GM21423 (cell line): ENCODE data around the gene CNGA1.
"Not testable (repeated sequence)": the region's sequence is repeated elsewhere in the genome, so short reads cannot be mapped to it uniquely, and the experiment has no call there.

Source experiments
- ATAC-seq: cut with Tn5 transposase; IDR thresholded peaks from one replicate; pipeline ENCODE4 v1.9.1; 2021; ENCODE audit warnings: mild to moderate bottlenecking, moderate library complexity; ENCODE audit not compliant: unreplicated experiment

CNGA1 gene

GRCh38 chr4:47972721-47973120, 43.8 kb downstream of the CNGA1 start:
- no peak for ATAC-seq

GRCh38 chr4:47972181-47972580, 44.3 kb downstream of the CNGA1 start:
- ATAC-seq, result peak; percentile 74

DNA sequence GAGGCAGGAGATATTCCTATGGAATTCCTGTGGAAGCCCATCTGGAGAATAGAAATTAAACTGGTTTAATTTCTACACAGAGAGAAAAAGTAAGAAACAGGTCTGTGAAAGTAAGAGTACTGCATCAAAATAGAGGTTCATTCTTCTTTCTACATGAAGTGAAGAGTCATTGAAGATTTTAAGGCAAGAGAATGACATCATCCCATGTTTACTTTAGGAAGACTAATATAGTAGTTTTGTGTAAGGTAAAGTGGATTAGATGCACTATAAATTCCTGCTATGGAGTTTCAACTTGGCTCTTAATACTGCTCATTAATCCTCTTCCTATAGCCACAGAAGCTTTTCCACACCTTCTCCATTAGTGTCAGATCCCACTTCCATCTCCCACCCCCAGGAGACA, 47.6 kb downstream of the CNGA1 start:
- no peak for ATAC-seq

- ATAC-seq, result no peak
These were observed 61.8 kb downstream of the CNGA1 start for GRCh38 chr4:47954677-47955076.

- ATAC-seq, result no peak
These were observed 62.2 kb downstream of the CNGA1 start for GRCh38 chr4:47954245-47954644.

DNA sequence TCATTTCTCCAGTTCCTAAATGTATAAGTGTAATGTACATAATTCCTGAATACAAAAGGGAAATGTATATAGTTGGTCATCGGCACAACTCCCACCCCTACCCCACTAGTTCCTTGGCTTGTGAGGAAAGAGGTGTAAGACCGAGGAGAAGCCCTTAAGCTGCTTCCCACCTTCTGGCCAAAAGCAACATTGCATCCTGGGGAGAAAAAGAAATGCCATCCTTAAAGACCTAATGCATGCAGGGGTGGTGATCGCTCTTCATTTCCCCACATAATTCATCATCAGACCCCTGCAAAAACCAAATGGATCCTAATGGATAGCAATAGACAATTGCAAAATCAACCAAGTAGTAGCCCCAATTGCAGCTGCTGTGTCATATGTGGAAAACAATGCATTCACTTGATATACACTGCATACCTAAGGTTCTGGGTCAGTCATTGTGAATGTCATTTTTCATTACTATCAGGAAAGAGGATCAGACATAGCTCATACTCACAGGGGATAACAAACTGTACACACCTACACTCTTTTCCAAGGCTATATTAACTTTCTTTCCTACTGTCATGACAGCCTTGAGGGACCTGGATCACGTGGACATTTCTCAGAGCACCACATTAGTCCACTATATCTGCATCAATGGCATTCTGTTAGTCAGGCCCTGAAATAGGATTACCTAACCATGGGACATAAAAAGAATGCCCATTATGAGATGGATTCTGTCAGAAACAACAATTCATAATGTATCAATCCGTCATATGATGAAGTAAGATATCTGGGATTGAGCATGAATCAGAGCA, 70.4 kb downstream of the CNGA1 start:
- no peak for ATAC-seq

- ATAC-seq, result no peak
These were observed 74.2 kb downstream of the CNGA1 start for GRCh38 chr4:47942081-47942819.

DNA sequence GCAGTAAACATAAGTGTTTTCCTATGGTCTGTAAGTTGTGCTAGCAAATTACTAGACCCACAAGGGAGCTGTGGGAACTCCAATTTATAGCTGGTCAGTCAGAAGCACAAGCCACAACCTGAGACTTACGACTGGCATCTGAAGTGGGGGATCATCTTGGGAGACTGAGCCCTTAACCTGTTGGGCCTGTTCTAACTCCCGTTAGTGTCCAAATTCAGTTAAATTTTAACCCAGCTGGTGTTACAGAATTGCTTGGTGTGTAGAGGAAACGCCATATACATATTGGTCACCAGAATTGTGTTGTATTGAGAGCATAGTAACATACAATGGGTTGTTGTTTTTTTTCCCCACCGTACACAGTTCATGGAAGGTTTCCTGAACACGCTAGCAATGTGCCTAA, 77.0 kb downstream of the CNGA1 start:
- no peak for ATAC-seq

DNA sequence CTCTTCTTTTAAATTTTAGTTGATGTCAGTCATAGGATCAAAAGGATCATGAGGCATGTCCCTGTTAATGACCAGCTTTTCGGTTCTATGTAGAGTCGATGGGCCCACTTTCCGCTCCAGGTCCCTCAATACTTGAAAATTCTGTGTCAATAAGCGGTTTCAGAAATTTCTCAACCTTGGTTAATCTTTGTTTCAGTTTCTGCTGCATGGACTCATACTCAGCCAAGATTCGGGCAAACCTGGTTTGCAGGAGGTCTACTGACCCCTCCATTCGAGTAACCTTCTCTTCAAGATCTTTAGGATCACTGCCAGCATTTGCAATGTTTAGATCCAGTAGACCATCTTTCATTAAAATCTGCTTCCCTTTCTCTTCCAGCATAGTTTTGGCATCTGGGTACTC, 80.1 kb downstream of the CNGA1 start:
- no peak for ATAC-seq

GRCh38 chr4:47933840-47934239, 82.6 kb downstream of the CNGA1 start:
- peak; percentile 63 for ATAC-seq

DNA sequence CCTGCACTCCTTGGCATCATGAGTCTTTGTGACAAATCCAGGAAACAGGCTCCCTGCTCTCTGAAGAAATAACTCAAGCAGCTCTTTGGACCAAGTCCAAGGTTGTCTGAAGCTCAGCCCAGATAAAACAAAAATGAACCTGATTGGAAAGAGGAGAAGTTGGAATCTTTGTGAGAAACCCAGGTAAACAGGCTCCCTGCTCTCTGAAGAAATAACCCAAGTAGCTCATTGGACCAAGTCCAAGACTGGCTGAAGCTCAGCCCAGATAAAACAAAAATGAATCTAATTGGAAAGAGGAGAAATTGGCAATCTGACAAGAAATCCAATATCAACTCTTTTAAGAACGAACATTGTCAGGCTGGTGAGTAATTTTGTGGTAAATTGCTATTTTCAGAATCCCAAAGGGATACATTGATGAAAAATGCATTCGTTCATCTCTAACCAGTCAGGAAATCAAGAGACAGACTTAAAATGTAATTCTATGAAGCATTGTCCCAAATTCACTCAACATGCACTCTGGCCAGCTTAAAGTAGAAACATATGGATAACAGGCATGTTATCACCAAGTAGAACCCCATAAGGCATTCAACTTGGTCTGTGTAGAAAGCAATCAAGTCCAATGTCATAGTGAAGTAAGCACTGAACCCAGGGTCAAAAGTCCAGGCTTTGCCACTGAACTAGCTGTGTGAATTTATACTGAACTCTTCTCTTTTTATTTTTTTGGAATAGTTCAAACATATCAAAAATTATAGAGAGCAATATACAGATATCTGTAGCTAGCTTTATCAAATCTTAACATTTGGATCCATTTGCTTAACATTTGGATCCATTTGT, 85.3 kb downstream of the CNGA1 start:
- no peak for ATAC-seq

GRCh38 chr4:47929682-47930201, 86.7 kb downstream of the CNGA1 start:
- no peak for ATAC-seq

DNA sequence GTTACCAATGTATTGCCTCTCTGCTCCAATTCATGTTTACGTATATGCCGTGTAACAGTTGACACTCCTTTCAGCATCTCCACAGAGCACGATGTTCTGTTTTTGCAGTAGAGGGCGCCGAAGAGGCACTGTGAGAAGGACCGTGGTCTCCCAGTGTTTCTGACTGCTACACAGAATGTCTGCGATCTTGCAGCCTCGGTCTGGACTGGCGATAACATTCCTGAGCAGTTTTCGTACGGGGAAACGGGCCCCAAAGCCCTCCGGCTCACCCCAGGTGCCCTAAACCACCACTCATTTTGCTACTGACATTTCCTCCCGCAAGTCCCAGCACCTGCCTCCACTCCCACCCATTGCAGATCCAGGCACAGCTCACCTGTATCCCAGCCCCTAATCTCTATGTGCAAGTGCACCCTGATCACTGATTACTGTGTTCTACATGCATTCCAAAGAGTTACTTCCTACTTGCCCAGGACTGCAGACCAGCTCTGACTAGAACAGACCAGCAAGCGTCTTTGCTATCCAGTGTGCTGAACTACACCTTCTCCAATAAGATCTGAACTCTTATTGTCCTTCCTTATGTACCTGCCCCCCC, 89.7 kb downstream of the CNGA1 start:
- ATAC-seq, result peak; percentile 90

GRCh38 chr4:47923261-47923608, 93.2 kb downstream of the CNGA1 start:
- not testable (repeated sequence) for ATAC-seq

GRCh38 chr4:47922436-47923260, 93.8 kb downstream of the CNGA1 start:
- ATAC-seq, result not testable (repeated sequence)

GRCh38 chr4:47917163-47917562, 99.3 kb downstream of the CNGA1 start:
- ATAC-seq, result not testable (repeated sequence)

DNA sequence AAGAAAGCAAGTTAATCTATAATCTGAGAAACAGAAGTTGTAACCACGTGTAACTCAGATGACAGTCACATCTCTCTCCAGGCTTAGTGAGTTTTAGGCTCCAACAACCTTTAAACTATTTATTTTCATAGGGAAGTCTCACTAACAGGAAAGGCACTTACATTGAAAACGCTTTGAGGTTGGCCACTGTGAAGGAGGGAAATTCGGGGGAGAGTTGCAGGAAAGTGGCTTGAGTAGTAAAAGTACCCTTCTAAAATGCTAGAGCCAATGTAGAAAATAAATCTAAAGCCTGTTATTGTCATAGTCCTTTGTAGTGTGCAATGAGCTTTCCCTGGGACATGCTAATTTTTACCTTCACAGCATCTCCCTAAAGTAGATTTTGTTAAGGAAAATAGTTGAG, 101.1 kb downstream of the CNGA1 start:
- no peak for ATAC-seq

GRCh38 chr4:47914926-47915237, 101.6 kb downstream of the CNGA1 start:
- peak; percentile 15 for ATAC-seq

DNA sequence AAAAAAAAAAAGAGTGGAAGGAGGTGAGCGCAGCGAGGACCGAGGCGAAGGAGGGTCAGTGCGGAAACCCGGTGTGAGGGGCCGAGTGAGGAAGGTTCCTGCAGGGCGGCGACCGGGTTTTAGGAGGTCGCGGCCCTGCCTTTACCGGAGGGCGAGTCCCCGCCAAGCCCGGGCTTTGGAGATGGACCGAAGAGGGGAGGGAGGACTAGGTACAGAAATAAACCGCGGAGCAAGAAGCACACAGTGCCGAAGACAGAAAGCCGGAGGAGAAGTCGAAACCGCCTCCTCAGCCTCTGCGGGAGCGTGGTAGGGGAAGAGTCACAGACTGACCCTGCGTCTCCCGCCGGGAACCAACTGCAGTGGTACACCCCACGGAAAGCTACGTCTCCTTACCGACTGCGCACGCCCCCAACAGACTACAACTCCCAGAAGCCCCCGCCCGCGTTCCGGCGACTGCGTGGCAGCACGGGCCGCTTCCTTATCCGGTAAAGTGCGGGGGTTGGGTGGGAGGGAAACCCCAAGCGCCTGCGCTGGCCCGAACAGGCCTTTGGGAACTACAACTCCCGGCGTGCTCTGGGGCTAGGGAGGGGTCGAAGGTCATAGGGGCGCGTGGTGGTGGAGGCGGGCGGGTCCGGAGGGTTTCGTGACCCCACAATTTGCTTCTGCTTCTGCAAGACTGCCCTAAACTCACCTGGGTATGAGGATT, 102.1 kb downstream of the CNGA1 start, which contains the start of gene NFXL1:
Gene NFXL1 (minus strand): TSS at position 364 of the 706 bp plus-strand sequence. CDS start 380 bp downstream, outside the sequence.
- ATAC-seq, result peak; percentile 97
